GM12801 (cell line): Measurements from ENCODE around the gene CSGALNACT2.

Experiments used
- TF ChIP-seq, protein P1 (sequence below): IDR thresholded peaks from one replicate; pipeline ENCODE4 v1.5.1; 2011; ENCODE audit warnings: control low read depth; ENCODE audit not compliant: insufficient read length; ENCODE audit errors: extremely low read depth

The CSGALNACT2 gene

DNA sequence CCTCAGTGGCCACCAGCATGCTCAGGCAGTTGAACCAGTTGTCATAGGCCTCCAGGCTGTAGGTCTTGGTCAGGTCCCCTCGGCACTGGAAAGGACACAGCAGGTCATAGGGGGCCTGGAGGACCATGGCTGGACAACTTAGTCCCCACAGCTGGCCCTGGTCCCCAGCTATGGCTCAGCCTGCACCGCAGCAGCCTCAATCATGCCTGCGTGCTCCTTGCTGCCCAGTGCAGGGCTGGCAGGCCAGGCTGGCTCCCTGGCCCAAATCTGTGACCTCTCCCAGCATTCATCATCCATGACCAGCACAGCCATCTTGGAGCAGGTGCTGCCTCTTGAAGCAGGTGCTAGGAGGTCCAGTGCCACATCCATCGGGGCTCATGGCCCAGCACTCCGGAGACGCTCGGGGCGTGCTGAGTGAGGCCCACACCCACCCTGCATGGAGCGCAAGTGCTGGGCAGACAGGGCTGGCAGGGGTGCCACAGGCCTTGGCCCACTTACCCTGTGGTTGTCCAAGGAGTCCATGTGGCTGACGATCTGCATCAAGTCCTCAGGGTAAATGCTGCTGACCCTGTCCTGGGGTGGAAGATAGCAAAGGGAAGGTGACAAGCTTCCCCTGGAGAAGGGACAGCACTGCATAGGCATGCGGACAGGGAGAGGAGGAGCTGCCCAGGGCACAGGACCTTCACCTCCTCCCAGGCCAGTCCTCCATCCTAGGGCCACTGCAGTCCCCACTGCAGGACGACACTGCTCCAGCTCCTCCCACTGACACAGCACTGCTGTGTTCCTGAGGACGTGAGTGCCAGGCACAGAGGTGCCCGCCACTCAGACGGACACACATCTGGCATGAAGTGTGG is 61.7 kb downstream of the CSGALNACT2 start:
- TF ChIP-seq, protein P1, sequence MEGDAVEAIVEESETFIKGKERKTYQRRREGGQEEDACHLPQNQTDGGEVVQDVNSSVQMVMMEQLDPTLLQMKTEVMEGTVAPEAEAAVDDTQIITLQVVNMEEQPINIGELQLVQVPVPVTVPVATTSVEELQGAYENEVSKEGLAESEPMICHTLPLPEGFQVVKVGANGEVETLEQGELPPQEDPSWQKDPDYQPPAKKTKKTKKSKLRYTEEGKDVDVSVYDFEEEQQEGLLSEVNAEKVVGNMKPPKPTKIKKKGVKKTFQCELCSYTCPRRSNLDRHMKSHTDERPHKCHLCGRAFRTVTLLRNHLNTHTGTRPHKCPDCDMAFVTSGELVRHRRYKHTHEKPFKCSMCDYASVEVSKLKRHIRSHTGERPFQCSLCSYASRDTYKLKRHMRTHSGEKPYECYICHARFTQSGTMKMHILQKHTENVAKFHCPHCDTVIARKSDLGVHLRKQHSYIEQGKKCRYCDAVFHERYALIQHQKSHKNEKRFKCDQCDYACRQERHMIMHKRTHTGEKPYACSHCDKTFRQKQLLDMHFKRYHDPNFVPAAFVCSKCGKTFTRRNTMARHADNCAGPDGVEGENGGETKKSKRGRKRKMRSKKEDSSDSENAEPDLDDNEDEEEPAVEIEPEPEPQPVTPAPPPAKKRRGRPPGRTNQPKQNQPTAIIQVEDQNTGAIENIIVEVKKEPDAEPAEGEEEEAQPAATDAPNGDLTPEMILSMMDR, result no peak

DNA sequence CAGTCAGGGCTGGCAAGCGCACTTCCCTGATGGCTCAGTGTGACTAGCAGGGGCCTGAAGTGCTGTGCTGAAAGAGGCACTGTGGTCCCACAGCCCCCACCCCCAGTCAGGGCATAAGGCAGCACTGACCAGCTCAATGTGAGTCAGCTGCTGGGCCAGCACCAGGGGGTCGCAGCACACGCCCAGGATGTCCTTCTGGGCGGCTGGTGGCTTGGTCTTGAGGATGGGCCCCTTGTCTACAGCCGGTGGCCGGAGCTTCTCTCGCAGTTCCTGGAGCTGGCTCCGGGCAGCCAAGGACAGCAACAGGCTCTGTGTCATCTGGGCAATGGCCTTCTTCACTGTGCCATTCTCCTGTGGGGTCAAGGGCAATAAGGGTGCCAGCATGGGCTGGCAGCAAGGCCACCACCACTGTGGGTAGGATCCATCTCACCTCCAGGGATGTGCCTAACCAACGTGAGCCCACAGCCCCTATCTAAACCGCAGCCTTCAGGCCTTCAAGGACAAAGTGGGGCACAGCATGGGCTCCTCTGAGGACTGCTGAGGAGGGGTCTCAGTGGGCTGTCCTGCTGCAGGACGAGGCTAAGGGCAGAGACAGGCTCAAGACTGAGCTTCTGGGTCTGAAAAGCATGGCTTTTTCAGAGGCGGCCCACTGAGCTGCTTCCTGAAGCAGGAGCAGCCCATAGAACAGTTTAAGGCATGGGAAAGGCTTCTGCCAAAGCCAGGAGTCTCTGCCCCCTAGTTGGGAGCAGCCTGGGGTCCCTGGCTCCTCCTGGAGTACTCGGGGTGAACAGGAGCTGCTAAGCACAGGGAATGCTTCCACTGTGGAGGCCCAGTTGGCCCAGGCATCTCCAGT is 62.5 kb downstream of the CSGALNACT2 start:
- TF ChIP-seq, protein P1, result no peak

DNA sequence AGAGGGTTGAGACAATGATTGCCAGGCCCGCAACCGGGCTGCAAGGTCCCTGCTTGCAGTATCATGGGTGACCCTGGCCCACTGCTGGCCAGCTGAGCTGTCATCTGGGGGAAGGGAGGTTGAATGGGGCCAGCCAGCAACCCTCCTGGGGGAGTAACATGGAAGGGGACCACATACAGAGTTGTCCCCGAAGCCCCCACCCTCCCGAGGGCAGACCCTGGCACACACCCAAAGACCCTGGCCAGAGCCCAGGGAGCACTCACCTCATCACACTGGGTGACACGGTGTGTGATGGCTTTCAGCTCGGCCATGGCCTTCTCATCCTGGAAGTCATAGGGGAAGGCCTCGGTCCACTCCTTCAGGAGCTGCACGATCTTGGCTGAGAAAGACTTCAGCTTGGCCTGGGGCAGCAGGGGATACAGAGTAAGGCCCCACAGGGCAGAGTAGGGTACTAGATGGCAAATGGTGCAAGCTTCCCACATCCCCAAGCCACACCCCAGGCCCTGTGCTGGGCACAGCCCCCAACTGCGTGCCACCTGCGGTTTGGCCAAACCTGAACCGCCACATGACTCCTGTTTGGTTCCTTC is 63.4 kb downstream of the CSGALNACT2 start:
- TF ChIP-seq, protein P1, result no peak

DNA sequence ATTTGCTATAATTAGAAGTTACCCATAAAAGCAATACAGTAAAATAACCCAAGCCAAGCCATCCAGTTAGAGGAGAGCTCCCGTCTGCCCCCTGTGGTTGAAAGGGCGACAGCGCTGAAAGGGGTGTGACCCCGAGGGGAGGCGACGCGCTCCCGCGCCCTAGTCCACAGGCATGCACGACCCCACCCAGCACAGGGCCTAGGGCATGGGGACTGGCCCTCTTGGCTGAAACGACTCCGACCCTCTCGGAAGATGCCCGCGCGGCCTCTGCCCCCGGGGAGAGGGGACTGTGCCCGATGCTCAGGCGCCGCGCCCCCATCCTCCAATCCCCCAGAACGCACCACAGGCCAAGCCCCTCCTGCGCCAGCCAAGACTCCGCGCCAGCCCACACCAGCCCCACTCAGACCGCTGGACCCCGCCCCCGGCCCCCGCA is 64.0 kb downstream of the CSGALNACT2 start:
- TF ChIP-seq, protein P1, result no peak

DNA sequence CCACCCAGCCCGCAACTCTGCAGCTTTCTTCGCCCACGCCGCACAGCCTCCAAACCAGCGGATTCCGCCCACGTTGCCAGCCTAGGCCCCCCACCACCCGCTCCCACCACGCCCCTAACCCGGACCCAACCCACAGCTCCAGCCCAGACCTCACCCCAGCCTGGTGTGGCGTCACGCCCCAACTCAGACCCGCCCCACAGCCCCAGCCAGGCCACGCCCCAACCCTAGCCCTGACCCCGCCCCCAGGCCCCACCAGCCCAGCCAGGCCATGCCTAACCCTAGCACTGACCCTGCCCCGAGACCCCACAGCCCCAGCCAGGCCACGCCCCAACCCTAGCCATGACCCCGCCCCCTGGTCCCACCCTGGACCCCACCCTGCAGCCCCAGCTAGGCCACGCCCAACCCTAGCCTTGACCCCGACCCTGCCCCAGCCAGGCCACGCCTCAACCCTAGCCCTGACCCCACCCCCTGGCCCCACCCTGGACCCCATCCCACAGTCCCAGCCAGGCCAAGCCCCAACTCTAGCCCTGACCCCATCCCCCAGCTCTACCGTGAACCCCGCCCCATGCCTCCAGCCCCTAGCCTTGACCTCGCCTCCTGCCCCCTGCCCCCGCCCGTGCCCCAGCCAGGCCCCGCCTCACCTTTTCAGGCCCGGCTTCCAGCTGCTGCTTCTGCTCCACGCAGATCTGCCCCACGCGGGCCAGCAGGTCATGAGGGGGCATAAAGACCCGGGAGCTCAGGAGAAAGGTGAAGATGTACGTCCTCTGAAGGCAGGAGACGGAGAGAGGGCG is 64.6 kb downstream of the CSGALNACT2 start:
- TF ChIP-seq, protein P1, result no peak

DNA sequence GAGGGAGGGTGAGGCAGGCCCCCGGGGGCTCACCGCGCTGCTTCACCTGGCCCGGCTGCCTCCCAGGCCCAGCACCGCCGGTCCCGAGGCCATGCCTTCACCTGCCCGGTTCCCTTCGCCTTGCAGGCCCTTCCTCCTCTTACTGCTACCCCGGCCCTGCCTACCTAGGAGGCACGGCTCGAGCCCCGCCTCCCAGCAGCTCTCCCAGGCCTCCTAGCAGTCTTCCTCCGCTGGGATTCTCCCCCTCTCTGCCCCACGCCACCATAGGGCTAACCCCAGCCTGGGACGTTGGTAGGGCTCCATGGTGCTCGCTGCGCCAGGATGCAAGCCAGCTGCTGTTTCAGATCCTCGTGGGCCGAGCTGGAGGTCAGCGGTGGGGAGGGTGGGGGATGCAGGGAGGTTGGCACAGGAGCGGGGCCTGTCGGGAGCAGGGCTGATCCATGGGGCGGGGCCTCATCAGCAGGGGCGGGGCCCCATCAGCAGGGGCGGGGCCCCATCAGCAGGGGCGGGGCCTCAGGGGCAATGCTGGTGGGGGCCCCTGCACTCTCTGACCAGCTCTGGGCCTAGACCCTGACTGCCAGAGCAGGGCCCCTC is 65.3 kb downstream of the CSGALNACT2 start:
- TF ChIP-seq, protein P1, result no peak
